ENCODE measurements around the gene GHR.

Gene GHR

DNA sequence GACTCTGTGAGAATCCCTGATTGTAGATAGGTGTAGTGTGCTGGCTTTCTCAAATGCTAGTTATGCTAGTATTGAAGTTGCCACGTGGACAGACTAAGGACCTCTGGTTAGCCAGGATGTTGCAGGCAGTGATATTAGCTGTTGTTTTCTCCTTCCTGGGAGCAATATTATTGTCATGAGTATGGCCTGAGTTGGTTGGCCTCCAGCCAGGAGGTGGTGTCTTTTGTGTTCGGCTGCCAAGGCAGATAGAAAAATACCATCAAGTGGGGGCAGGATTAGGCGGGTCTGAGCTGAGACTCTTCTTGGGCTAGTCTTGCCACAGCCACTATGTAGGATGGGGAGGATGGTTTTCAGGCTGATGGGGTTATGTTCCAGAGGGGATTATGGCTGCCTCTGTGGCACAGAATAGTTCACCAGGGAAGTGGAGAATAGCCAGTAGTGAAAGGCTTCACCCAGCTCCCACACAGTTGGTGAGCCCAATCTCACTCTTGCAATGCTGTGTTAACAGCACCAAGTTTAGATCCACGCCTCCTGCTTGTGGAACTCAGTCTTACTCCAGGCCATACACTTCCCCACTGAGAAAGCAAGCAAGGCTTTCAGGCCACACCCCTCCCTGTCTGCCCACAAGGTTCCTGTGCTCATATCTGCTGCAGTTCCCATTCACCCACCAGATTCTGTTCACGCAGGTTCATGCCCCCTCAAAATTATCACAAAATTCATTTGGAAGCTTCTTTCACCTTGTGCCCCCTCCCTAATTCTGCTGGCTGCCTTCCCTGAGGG is 31.2 kb downstream of the GHR start:
- no peak overlapping the region for H3K4me3 ChIP-seq (ENCODE audit: low read depth, low read length)
- TF ChIP-seq, protein P1, sequence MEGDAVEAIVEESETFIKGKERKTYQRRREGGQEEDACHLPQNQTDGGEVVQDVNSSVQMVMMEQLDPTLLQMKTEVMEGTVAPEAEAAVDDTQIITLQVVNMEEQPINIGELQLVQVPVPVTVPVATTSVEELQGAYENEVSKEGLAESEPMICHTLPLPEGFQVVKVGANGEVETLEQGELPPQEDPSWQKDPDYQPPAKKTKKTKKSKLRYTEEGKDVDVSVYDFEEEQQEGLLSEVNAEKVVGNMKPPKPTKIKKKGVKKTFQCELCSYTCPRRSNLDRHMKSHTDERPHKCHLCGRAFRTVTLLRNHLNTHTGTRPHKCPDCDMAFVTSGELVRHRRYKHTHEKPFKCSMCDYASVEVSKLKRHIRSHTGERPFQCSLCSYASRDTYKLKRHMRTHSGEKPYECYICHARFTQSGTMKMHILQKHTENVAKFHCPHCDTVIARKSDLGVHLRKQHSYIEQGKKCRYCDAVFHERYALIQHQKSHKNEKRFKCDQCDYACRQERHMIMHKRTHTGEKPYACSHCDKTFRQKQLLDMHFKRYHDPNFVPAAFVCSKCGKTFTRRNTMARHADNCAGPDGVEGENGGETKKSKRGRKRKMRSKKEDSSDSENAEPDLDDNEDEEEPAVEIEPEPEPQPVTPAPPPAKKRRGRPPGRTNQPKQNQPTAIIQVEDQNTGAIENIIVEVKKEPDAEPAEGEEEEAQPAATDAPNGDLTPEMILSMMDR (IDR thresholded peaks at IDR 0.05; ENCODE audit: low read depth, low read length, missing control alignments) = no peak
- DNase-seq (ENCODE audit: low read depth) = no peak

DNA sequence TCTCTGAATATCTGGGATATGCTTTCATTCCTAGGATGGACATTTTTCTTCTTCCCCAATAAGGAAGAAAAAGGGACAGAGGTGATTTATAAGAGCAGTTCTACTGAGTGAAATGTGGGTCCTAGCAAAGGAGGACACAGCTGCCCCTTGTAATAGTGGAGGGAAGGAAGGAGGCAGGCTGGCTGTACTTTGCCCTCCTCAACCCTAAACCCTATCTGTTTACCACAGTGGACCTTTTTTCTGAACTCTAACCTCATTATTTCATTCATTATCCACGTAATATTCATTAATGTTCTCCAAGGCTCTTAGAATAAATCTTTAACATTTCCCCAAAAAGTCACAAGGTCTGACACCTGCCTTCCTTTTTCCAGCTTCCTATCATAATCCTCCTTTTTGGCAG is 37.8 kb downstream of the GHR start:
- no peak for DNase-seq (ENCODE audit: low read depth)
- TF ChIP-seq, protein P1 (IDR thresholded peaks at IDR 0.05; ENCODE audit: low read depth, low read length, missing control alignments) = no peak
- no peak overlapping the region for H3K4me3 ChIP-seq (ENCODE audit: low read depth, low read length)

DNA sequence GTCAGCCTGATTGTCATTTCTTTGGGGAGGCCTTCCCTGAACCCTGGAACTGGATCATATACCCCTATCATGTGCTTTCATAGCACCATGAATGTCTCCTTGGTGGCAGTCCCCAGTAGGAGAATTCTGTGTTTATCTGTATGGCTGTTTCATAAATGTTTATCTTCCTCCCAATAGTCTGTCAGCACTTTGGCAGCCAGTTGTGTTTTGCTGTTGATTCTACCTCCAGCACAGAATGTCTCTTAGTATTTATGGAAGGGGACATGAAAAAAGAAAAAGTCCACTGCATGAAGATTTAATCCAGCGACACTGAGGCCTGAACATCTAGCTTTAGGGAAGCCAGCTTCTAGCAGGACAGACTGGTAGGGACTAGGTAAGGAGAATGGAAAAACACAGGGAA is 38.3 kb downstream of the GHR start:
- DNase-seq (ENCODE audit: low read depth) = no peak
- H3K4me3 ChIP-seq (ENCODE audit: low read depth, low read length) = no peak overlapping the region
- TF ChIP-seq, protein P1 (IDR thresholded peaks at IDR 0.05; ENCODE audit: low read depth, low read length, missing control alignments) = no peak

DNA sequence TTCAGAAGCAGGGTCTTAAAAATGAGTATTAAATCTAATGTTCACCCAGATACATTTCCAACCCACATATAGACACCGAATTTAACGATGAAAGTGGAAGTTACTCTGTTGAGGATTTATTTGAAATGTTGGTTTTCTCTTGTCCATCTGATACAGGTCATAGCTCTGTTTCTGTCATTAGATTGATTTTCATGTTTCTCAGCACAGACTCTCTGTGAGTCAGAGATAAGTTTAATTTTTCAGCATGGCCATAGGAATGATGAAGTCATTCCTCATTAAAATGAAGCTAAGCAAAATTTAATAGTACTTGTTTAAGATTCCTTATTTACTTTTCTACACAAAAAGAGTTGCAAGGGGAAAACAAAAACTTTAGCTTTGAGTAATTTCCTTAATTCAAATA is 38.8 kb downstream of the GHR start:
- TF ChIP-seq, protein P1 (IDR thresholded peaks at IDR 0.05; ENCODE audit: low read depth, low read length, missing control alignments) = no peak
- no peak overlapping the region for H3K4me3 ChIP-seq (ENCODE audit: low read depth, low read length)
- DNase-seq (ENCODE audit: low read depth) = no peak

DNA sequence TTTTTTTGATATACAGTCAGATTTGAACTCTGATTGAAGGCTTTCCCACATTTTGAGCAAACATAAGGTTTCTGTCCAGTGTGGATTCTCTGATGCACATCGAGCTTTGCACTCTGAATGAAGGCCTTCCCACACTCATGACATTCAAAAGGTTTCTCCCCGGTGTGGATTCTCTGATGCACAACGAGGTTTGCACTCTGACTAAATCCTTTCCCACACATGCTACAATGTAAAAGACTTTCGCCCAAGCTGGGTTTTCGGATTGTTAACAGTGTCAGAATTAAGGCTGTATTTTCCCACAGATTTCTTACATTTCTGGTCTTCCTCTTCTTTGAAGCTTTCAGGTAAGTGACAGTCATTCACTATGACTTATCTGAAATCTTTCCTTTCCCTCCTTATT is 44.3 kb downstream of the GHR start:
- DNase-seq (ENCODE audit: low read depth) = no peak
- TF ChIP-seq, protein P1 (IDR thresholded peaks at IDR 0.05; ENCODE audit: low read depth, low read length, missing control alignments) = no peak
- no peak overlapping the region for H3K4me3 ChIP-seq (ENCODE audit: low read depth, low read length)

DNA sequence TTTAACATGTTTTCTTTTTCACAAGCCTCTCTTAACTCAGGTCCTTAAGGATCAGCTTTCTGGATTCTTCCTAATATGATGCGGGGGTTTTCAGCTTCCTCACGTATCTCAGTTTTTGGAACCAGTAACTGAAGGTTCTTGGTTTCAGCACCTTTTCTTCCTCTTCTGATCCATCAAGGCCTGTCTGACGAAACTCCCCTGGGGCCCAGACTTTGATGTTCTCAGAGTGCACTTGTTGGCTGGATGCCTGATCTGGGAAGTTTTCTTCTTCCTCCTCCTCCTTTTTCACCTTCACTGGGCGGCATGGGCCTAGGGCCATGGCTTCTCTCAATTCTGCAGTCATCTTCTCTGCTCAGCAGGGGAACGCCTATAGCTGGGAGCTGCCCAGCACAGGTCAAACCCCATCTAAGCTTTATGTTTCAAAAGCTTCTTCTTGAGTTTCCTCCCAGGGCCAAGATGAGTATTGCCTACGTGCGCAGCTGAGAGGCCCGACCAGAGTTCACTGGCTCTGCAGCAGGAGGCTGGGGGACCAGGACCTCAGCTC is 44.8 kb downstream of the GHR start:
- TF ChIP-seq, protein P1 (IDR thresholded peaks at IDR 0.05; ENCODE audit: low read depth, low read length, missing control alignments) = no peak
- no peak for DNase-seq (ENCODE audit: low read depth)
- no peak overlapping the region for H3K4me3 ChIP-seq (ENCODE audit: low read depth, low read length)
